Measurements from ENCODE around the gene DPYSL5. TPM values are rescaled to one million over a fixed set of nuclear protein-coding genes. Genes with fewer than 3 reads are reported as not detected.

Gene DPYSL5
- total and polyA plus RNA-seq, 10 of the 15 experiments (the other 5 are each of a cell fraction or from before 2014, with no cell fraction given), result not detected

GRCh38 chr2:26921323-26921722, 73.4 kb downstream of the DPYSL5 start:
- no peak overlapping the region for H3K4me3 ChIP-seq
- 66% methylated on average over 5 of the region's 5 CpGs for WGBS (ENCODE audit: insufficient coverage, insufficient replicate concordance, low lambda C conversion rate, missing lambda C conversion rate)
- DNase-seq (ENCODE audit: low read depth, low spot score) (no peak), ATAC-seq (no peak), FAIRE-seq (no peak)
- no peak overlapping the region for H3K27ac ChIP-seq (ENCODE audit: control insufficient read depth, insufficient read depth)
- H3K9ac ChIP-seq (ENCODE audit: control insufficient read depth, insufficient read depth, low read length), result no peak overlapping the region
- POLR2A ChIA-PET, result no interaction called here
- H3K27me3 ChIP-seq (replicated peaks in 1 of 2; ENCODE audit: control insufficient read depth in 2 of 2, insufficient read depth in 2 of 2, low read length in 1 of 2), result peaks cover 0 to 6% of the 10 kb centered on the region in 2 experiments; a peak in 2 of 4 replicates
- H3K9me3 ChIP-seq (replicated peaks; ENCODE audit: control insufficient read depth, insufficient read depth, low read length), result no peaks in the 10 kb centered on the region
- no peaks in the 10 kb centered on the region for H3K4me1 ChIP-seq (ENCODE audit: control insufficient read depth, insufficient read depth, low read length)
- no peak overlapping the region for H3K4me2 ChIP-seq (ENCODE audit: control insufficient read depth, insufficient read depth)
- BruUV-seq (replicated peaks), result no TSS peak
- CTCF ChIA-PET, result interaction anchor here (1.4 to 3.5 kb wide), 3 partner anchors 12 to 75 kb away, joined by 3 to 62 read pairs (median 19); partner anchors contain the start of gene DPYSL5
- no peaks in the 10 kb centered on the region for H3K79me2 ChIP-seq (ENCODE audit: control insufficient read depth, insufficient read depth, low read length)
- RAD21 ChIA-PET (ENCODE audit: unreplicated experiment), result interaction anchor here (2.8 kb wide), 1 partner anchor 75 kb away, joined by 28 read pairs; no protein-coding TSS in a partner anchor
- SMC1A ChIA-PET (ENCODE audit: uncharacterized antibody, unreplicated experiment), result interaction anchor here (0.8 to 1.2 kb wide), 3 partner anchors 16 to 86 kb away, joined by 3 read pairs; no protein-coding TSS in a partner anchor
- no peaks in the 10 kb centered on the region for H4K20me1 ChIP-seq (ENCODE audit: control insufficient read depth, insufficient read depth)
- TF ChIP-seq, protein P1, sequence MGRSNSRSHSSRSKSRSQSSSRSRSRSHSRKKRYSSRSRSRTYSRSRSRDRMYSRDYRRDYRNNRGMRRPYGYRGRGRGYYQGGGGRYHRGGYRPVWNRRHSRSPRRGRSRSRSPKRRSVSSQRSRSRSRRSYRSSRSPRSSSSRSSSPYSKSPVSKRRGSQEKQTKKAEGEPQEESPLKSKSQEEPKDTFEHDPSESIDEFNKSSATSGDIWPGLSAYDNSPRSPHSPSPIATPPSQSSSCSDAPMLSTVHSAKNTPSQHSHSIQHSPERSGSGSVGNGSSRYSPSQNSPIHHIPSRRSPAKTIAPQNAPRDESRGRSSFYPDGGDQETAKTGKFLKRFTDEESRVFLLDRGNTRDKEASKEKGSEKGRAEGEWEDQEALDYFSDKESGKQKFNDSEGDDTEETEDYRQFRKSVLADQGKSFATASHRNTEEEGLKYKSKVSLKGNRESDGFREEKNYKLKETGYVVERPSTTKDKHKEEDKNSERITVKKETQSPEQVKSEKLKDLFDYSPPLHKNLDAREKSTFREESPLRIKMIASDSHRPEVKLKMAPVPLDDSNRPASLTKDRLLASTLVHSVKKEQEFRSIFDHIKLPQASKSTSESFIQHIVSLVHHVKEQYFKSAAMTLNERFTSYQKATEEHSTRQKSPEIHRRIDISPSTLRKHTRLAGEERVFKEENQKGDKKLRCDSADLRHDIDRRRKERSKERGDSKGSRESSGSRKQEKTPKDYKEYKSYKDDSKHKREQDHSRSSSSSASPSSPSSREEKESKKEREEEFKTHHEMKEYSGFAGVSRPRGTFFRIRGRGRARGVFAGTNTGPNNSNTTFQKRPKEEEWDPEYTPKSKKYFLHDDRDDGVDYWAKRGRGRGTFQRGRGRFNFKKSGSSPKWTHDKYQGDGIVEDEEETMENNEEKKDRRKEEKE (IDR thresholded peaks at IDR 0.05), result no peak
- TF ChIP-seq MEF2A (IDR thresholded peaks at IDR 0.05; ENCODE audit: insufficient read depth, low read depth, low read length), result no peak
- no peak for TF ChIP-seq KAT2A (conservative IDR thresholded peaks at IDR 0.05; ENCODE audit: control insufficient read depth, low read depth, low read length)
- TF ChIP-seq ZNF687 (IDR thresholded peaks at IDR 0.05), result no peak
- TF ChIP-seq, protein P2, sequence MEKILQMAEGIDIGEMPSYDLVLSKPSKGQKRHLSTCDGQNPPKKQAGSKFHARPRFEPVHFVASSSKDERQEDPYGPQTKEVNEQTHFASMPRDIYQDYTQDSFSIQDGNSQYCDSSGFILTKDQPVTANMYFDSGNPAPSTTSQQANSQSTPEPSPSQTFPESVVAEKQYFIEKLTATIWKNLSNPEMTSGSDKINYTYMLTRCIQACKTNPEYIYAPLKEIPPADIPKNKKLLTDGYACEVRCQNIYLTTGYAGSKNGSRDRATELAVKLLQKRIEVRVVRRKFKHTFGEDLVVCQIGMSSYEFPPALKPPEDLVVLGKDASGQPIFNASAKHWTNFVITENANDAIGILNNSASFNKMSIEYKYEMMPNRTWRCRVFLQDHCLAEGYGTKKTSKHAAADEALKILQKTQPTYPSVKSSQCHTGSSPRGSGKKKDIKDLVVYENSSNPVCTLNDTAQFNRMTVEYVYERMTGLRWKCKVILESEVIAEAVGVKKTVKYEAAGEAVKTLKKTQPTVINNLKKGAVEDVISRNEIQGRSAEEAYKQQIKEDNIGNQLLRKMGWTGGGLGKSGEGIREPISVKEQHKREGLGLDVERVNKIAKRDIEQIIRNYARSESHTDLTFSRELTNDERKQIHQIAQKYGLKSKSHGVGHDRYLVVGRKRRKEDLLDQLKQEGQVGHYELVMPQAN (conservative IDR thresholded peaks at IDR 0.05), result no peak
- in situ Hi-C loops (cut with MboI) (loop anchor here (5.0 kb wide), 1 partner anchor 79 kb away; no protein-coding TSS in a partner anchor), intact Hi-C loops (cut with micrococcal nuclease; ENCODE audit: unreplicated experiment) (no loop called here)
- H3K36me3 ChIP-seq (ENCODE audit: control insufficient read depth in 2 of 2, insufficient read depth in 2 of 2, low read length in 1 of 2), result no peaks in the 10 kb centered on the region
- H2AFZ ChIP-seq (ENCODE audit: control insufficient read depth, low read depth, low read length), result no peak overlapping the region

Data from GM12878 (cell line).